NCI-H510A (cell line): ENCODE results near the gene PPM1B.
"Not testable (repeated sequence)": the region's sequence is repeated elsewhere in the genome, so short reads cannot be mapped to it uniquely, and the experiment has no call there.

Experiments
- DNase-seq: peaks from one replicate; lab custom pipeline; 2025; lab: John Stamatoyannopoulos, UW

PPM1B gene

DNA sequence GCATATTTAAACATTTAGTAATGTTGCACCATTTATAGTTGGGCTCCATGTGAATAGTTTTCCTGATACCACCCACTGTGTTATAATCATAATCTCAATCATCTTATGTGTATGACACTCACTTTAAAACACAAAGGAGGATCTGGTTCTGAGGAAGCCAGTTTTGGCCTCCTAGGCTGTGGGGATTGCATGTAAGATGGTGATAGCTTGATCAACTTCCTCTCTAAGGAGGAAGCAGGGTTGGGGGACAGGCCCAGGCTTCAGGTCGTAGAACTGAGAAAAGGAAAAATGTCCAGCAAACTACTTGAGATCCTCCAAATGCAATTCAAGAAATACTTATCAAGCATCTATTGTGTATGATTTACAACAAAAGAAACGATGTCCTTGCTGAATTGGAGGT lies 4.9 kb upstream of the PPM1B start:
- no peak for DNase-seq

DNA sequence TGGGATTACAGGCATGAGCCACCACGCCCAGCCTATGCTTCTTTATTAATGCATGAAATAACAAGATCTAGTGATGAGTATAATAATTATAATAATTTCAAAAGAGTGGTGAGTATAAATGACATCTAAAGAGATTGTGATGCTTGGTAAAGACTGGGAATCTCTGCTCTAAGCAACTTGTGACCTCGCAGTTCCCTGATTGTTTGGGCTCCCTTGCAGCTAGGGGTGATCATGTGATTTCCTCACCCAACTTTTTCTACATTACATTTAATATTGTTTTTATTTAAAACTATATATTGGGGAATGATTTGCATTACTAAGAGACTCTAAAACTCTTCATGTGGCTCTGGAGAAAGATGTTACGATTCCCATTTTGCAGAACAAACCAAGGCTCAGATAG lies 4.1 kb upstream of the PPM1B start:
- no peak for DNase-seq

GRCh38 chr2:44166096-44166495 lies 2.6 kb upstream of the PPM1B start:
- no peak for DNase-seq

DNA sequence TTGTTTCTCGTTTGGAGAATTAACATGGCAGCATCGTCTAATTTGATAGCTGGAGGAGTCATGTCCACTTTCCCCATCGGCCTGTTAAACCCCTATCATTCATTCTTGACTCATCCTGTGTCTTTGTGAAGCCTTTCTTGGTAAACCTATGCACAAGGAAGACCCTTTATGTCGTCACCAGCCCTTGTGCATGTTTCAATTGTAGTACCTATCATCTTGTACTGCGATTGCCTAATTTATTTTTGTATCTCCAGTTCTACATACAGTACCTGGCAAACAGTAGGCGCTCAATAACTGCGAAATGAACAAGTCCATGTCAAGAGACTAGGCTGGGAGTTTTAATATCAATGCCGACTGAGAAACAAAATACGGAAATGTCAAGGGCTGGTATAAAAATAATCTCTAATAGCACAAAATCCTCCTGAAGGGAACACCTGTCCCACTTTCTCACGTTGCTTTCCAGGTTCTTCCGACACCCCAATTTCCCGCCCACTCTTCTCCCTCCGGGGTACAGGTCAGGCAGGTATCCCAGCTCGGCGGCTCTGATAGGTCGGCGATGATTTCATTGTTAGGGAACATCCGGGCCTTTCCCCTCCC lies 1.3 kb upstream of the PPM1B start:
- no peak for DNase-seq

DNA sequence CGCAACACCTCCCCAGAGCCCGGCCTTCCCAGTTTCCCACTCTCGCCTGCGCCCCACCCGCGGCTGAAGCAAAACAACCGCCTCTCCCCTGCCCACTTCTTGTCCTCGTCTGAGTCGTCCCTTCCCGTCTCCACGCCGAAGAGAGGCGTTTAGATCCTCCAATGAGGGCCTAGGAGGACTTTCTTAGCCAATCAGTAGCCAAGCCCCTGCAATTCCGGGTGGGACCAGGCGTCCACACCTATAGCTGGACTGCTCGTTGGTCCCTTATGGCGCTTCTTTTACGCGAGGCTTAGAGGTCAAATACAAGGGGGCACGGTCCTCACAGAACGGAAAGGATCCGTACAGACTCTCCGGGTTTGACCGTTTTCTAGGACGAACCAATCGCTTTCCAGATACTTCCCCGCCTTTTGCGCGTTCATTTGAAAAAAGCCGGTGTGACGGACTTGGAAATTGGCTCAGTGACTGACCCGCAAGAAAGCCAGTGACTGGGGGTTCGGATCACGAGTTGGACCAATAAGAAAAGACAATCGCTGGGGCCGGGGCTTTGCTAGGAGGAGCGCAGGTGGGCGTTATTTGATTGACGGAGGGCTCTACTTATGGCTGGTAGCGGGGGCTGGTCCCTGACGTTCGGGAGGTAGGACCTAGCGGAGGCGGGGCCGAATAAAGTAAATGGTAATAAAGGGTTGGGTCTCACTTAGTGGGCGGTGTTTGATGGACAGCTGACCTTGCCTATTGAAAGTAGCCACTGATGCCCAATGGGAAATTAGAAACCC lies 581 bp upstream of the PPM1B start:
- peak; percentile 99 for DNase-seq

DNA sequence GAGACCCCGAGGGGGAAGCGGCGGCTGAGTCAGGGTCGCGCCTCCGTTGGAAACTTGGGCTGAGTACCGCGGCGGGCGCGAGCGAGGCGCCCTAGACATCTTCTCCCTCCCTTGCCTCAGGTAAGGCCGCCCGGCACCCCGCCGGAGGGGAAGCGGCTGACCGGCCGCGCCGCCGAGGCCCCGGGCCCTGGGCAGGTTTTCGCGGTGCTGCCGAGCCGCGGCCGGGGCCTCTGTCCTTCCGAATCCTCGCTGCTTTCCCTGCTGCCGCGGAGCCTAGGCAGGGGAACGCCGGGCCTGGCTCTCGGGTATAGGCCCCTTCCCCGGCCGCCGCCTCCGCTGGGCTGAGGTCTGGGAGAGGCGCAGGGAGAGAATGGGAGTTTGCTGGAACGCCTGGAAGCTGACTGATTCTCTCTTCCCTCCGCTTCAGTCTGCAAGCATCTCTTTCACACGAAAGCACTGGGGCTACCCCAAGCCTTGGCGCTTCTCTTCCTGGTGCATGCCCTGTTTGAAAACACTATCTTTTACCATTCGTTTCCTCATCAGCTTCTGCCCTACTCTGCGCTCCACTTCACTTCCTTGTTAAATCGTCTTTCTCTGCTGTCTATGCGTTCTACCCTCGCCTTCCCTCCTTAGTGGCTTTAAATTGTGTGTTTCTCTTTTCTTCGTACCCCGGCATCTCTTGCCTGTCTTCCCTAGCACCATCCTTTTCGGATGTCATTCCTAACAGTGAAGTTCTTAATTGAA lies 652 bp downstream of the PPM1B start:
- DNase-seq: peak; percentile 46

DNA sequence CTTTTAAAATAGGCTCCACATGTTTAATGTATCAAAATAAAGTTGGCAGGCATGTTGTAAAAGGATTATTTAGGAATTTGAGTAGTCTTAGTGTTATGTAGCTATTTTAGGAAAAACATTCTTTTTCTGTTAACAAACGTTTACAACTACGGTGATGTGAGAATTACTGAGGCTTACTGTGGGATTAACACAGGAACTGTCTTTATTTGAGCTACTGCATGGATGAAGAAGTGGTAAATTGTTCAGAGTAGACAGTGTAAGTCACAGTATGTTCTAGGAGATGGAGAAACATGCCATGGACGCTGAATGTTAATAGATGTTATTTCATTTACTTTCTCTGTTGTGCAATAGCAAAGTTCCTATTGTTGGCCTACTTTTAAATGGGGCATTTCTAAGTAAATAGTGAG lies 1.6 kb downstream of the PPM1B start:
- no peak for DNase-seq

- no peak for DNase-seq
Observed at GRCh38 chr2:44171018-44171417, 2.3 kb downstream of the PPM1B start.

- not testable (repeated sequence) for DNase-seq
Observed at GRCh38 chr2:44171442-44171841, 2.8 kb downstream of the PPM1B start.

DNA sequence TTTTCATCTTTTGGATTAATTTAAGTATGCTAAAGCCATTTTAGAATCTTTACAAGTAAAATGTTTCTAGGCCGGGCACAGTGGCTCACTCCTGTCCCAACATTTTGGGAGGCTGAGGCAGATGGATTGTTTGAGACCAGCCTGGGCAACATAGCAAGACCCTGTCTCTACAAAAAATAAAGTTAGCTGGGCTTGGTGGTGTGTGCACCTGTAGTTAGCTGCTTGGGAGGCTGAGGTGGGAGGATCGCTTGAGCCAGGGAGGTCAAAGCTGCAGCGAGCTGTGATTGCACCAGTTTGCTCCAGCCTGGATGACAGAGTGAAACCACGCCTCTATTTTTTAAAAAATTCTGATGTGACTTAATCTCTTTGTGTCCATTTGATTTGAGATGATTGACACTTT lies 3.9 kb downstream of the PPM1B start:
- DNase-seq: no peak

GRCh38 chr2:44178950-44179349 lies 10.3 kb downstream of the PPM1B start:
- no peak for DNase-seq

DNA sequence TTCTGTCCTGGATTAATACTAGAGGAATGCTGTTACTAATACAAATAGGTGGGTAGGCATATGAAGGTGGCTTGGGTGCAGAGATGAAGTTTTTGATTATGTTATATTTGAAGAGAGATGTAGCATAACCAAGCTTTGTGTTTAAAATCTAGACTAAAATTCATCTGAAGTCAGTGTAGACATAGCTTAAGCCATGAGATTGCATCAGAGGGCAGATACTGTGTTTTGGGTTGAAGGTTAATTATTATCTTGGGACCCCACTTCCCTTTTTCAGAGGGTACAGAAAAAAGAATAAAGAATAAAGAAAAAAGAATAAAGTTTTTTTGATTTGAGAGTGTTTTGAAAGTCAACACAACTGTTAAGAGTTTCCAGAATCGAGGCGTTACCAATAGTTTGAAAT lies 13.0 kb downstream of the PPM1B start:
- DNase-seq: no peak

GRCh38 chr2:44184106-44184505 lies 15.4 kb downstream of the PPM1B start:
- no peak for DNase-seq

- DNase-seq: no peak
Observed at GRCh38 chr2:44186810-44187209, 18.1 kb downstream of the PPM1B start.

DNA sequence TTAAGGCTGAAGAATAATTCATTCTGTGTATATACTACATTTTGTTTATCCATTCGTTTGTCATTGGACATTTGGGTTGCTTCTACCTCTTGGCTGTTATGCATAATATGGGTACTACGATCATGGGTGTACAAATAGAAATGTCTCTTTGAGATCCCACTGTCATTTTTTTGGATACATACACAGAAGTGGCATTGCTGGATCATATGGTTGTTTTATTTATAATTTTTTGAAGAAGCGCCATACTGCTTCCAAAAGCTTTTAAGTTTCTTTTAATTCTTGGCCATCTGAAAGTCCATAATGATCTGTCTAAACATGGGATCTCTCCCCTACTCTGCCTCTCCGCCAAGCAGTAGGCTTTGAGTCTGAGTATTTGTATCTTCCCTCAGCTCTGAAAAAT lies 18.6 kb downstream of the PPM1B start:
- DNase-seq: no peak

GRCh38 chr2:44188696-44189095 lies 20.0 kb downstream of the PPM1B start:
- DNase-seq: no peak

- no peak for DNase-seq
Observed at GRCh38 chr2:44189104-44189503, 20.4 kb downstream of the PPM1B start.

- no peak for DNase-seq
Observed at GRCh38 chr2:44190526-44190925, 21.9 kb downstream of the PPM1B start.

DNA sequence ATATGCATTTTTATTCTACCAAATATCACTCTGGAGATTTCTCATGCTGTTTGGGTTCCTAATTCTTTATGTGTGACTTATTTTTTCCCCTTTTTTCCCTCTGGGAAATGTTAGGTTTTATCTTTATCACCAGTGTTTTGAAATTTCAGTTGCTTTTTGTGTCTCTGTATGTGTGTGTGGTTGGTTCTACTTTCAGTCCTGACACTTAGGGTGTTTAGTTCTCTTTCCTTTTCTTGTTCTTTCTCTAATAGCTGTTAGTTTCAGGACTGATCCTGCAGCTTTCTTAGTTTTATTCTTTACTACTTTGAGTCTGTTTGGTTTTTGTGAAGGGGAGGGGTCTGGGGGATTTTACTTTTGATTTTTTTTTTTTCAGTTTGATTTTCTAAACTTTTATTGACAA lies 23.1 kb downstream of the PPM1B start:
- no peak for DNase-seq

- no peak for DNase-seq
Observed at GRCh38 chr2:44192646-44193045, 24.0 kb downstream of the PPM1B start.

DNA sequence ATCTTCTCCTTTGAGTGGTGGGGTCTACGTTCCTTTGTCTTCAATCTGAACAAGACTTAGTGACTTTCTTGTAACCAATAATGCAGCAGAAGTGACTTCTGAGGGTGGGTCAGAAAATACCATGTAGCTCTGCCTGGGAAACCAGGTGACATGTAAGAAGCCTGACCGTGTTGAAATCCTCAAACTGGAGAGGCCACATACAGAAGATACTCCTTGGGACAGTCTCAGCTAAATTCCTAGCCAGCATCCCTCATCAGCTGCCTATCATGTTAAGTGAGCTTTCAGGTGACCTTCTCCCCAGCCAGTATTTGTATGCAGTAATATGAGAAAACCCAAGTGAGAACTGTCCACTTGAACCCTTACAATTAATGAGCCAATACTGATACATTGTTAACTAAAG lies 27.0 kb downstream of the PPM1B start:
- no peak for DNase-seq

GRCh38 chr2:44197816-44198215 lies 29.1 kb downstream of the PPM1B start:
- no peak for DNase-seq

DNA sequence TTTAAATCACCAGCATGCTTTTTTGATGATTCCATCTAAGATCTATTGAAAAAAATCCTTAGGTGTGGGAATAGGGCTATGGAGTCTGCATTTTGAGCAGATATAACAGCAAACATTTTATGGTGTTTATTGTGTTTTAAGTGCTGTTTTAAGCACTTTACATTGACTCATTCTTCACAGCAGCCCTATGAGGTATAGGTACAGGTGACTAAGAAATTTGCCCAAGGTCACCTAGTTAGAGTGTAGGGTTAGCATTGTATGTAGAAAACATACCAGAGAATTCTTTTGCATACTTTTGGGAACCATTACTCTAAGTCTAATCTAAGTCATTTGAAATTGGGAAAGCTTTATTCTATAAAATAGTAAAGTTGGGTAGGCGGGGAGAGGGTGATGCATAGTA lies 31.3 kb downstream of the PPM1B start:
- DNase-seq: no peak
